HG02571 (cell line): ENCODE measurements around the gene CRB2.
A peak's percentile ranks its signal among the peaks of the same experiment; 100 is the strongest.
"Not testable (repeated sequence)": the region's sequence is repeated elsewhere in the genome, so short reads cannot be mapped to it uniquely, and the experiment has no call there.

Experiments used
- ATAC-seq: cut with Tn5 transposase; IDR thresholded peaks from one replicate; pipeline ENCODE4 v1.9.1; 2021; ENCODE audit warnings: mild to moderate bottlenecking, moderate library complexity; ENCODE audit not compliant: unreplicated experiment

Gene CRB2

GRCh38 chr9:123327697-123328100 lies 28.3 kb upstream of the CRB2 start:
- ATAC-seq, result no peak

- ATAC-seq, result no peak
Observed at GRCh38 chr9:123329329-123329955, 26.6 kb upstream of the CRB2 start.

GRCh38 chr9:123331346-123332060 lies 24.5 kb upstream of the CRB2 start:
- no peak for ATAC-seq

- ATAC-seq, result not testable (repeated sequence)
Observed at GRCh38 chr9:123333058-123333669, 22.8 kb upstream of the CRB2 start.

GRCh38 chr9:123334639-123335038 lies 21.4 kb upstream of the CRB2 start:
- ATAC-seq, result no peak

- ATAC-seq, result no peak
Observed at GRCh38 chr9:123335193-123335985, 20.6 kb upstream of the CRB2 start.

GRCh38 chr9:123335986-123336329 lies 20.0 kb upstream of the CRB2 start:
- ATAC-seq, result no peak

- ATAC-seq, result no peak
Observed at GRCh38 chr9:123336449-123336848, 19.5 kb upstream of the CRB2 start.

- no peak for ATAC-seq
Observed at GRCh38 chr9:123336959-123337358, 19.0 kb upstream of the CRB2 start.

- ATAC-seq, result no peak
Observed at GRCh38 chr9:123337971-123338370, 18.0 kb upstream of the CRB2 start.

GRCh38 chr9:123338710-123339665 lies 17.0 kb upstream of the CRB2 start:
- peak; percentile 69 for ATAC-seq

- peak; percentile 36 for ATAC-seq
Observed at GRCh38 chr9:123339666-123340510, 16.1 kb upstream of the CRB2 start.

GRCh38 chr9:123341816-123342215 lies 14.2 kb upstream of the CRB2 start:
- ATAC-seq, result no peak

- no peak for ATAC-seq
Observed at GRCh38 chr9:123342247-123342646, 13.8 kb upstream of the CRB2 start.

GRCh38 chr9:123343443-123344191 lies 12.4 kb upstream of the CRB2 start:
- peak; percentile 26 for ATAC-seq

GRCh38 chr9:123344192-123344949 lies 11.6 kb upstream of the CRB2 start:
- ATAC-seq, result no peak

GRCh38 chr9:123345567-123345955 lies 10.4 kb upstream of the CRB2 start:
- no peak for ATAC-seq

GRCh38 chr9:123346026-123346425 lies 10.0 kb upstream of the CRB2 start:
- no peak for ATAC-seq
